Measurements from ENCODE around the gene SEC14L3. TPM values are rescaled to one million over a fixed set of nuclear protein-coding genes. Genes with fewer than 3 reads are reported as not detected.

Gene SEC14L3
- total RNA-seq, 1 donor from 2014 or later, result not detected

DNA sequence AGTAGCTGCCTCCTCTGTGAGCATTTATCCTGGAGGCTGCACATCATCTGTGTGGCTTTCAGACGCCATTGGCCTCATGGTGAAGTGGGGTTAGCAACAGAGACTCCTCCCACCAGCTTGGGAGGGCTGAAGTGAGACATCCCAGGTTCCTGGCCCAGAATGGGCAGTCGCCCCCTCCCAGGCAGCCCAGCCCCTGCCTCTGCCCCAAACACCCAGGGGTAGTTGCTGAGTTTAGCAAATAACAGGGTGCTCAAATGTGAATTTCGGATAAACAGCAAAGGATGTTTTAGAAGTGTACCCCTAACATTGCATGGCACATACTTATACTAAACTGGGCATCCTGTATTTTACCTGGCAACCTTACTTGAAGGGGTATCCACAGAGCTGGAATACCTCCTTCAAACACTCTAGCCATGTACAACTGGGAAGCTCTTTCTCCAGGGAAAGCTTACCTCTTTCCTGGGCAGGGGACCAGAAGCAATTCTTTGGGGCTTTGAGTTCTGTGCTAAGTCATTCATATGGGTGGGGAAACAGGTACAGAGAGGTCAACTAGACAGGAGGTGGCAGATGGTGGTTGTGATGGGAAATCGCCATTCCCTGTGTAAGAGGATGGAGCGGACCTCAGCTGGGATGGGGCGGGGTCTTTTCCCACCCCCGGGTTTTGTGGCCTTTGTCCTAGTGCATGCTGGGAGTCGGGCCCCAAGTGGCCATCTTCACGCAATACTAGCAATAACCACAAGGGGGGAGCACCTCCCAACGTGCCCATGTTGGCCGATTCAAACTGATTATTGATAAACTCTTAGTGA lies 27.0 kb downstream of the SEC14L3 start:
- Mint-ChIP-seq H3K27me3 (ENCODE audit: low read depth) (peaks cover 6% of the 10 kb centered on the region), H3K9me3 (no peaks in the 10 kb centered on the region), H3K4me1 (peaks cover 9% of the 10 kb centered on the region), H3K27ac (no peak overlapping the region), H3K36me3 (no peaks in the 10 kb centered on the region), H3K4me3 (peak overlapping the region; percentile 26)
- DNase-seq (ENCODE audit: low spot score in 2 of 2, unreplicated experiment in 2 of 2), result peak in 1 of 2 experiments; percentile 59
- peak; percentile 87 for TF ChIP-seq CTCF (IDR thresholded peaks at IDR 0.05; ENCODE audit: unreplicated experiment)

DNA sequence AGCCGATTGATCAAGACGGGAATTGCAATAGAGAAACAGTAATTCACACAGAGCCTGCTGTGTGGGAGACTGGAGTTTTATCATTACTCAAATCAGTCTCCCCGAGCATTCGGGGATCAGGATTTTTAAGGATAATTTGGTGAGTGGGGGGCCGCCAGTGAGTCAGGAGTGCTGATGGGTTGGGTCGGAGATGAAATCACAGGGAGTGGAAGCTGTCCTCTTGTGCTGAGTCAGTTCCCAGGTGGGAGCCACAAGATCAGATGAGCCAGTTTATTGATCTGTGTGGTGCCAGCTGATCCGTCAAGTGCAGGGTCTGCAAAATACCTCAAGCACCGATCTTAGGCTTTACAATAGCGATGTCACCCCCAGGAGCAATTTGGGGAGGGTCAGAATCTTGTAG lies 30.7 kb downstream of the SEC14L3 start:
- no peaks in the 10 kb centered on the region for H3K36me3 Mint-ChIP-seq
- TF ChIP-seq CTCF (IDR thresholded peaks at IDR 0.05; ENCODE audit: unreplicated experiment), result no peak
- DNase-seq (ENCODE audit: low spot score in 2 of 2, unreplicated experiment in 2 of 2), result no peak
- no peaks in the 10 kb centered on the region for H3K9me3 Mint-ChIP-seq
- no peak overlapping the region for H3K4me3 Mint-ChIP-seq
- H3K27ac Mint-ChIP-seq, result no peak overlapping the region
- peaks cover 6% of the 10 kb centered on the region for H3K27me3 Mint-ChIP-seq (ENCODE audit: low read depth)
- H3K4me1 Mint-ChIP-seq, result peaks cover 9% of the 10 kb centered on the region

GRCh38 chr22:30439836-30440235 lies 32.0 kb downstream of the SEC14L3 start:
- no peak for TF ChIP-seq CTCF (IDR thresholded peaks at IDR 0.05; ENCODE audit: unreplicated experiment)
- peaks cover 5% of the 10 kb centered on the region for H3K27me3 Mint-ChIP-seq (ENCODE audit: low read depth)

DNA sequence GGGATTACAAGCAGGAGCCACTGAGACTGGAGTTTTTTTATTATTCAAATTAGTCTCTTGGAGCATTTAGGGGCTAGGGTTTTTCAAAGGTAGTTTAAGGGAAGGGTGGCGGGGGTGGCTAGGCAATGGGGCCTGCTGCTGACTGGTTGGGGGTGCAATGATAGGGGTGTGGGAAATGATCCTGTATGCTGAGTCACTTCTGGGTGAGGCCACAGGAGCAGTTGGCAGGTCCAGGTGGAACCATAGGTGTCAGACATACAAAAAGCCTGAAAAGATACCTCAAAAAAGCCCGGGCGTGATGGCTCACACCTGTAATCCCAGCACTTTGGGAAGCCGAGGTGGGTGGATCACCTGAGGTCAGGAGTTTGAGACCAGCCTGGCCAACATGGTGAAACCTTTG lies 32.6 kb downstream of the SEC14L3 start:
- H3K27ac Mint-ChIP-seq, result no peak overlapping the region
- no peak for DNase-seq (ENCODE audit: low spot score in 2 of 2, unreplicated experiment in 2 of 2)
- no peaks in the 10 kb centered on the region for H3K9me3 Mint-ChIP-seq
- no peaks in the 10 kb centered on the region for H3K4me1 Mint-ChIP-seq
- no peaks in the 10 kb centered on the region for H3K36me3 Mint-ChIP-seq
- peaks cover 5% of the 10 kb centered on the region for H3K27me3 Mint-ChIP-seq (ENCODE audit: low read depth)
- H3K4me3 Mint-ChIP-seq, result no peak overlapping the region
- TF ChIP-seq CTCF (IDR thresholded peaks at IDR 0.05; ENCODE audit: unreplicated experiment), result no peak

More at GRCh38 chr22:30439836-30440235, 32.0 kb downstream of the SEC14L3 start:
- H3K4me3 Mint-ChIP-seq, result no peak overlapping the region
- DNase-seq (ENCODE audit: low spot score in 2 of 2, unreplicated experiment in 2 of 2), result no peak
- peaks cover 4% of the 10 kb centered on the region for H3K4me1 Mint-ChIP-seq
- no peaks in the 10 kb centered on the region for H3K36me3 Mint-ChIP-seq
- H3K27ac Mint-ChIP-seq, result no peak overlapping the region
- H3K9me3 Mint-ChIP-seq, result no peaks in the 10 kb centered on the region

- Mint-ChIP-seq H3K4me3 (no peak overlapping the region), H3K27ac (no peak overlapping the region), H3K27me3 (ENCODE audit: low read depth) (peaks cover 5% of the 10 kb centered on the region), H3K4me1 (no peaks in the 10 kb centered on the region), H3K36me3 (no peaks in the 10 kb centered on the region), H3K9me3 (no peaks in the 10 kb centered on the region)
- no peak for TF ChIP-seq CTCF (IDR thresholded peaks at IDR 0.05; ENCODE audit: unreplicated experiment)
- no peak for DNase-seq (ENCODE audit: low spot score in 2 of 2, unreplicated experiment in 2 of 2)
Observed at GRCh38 chr22:30438559-30438958, 33.3 kb downstream of the SEC14L3 start.
